ENCODE data around the gene HLCS.

HLCS gene

DNA sequence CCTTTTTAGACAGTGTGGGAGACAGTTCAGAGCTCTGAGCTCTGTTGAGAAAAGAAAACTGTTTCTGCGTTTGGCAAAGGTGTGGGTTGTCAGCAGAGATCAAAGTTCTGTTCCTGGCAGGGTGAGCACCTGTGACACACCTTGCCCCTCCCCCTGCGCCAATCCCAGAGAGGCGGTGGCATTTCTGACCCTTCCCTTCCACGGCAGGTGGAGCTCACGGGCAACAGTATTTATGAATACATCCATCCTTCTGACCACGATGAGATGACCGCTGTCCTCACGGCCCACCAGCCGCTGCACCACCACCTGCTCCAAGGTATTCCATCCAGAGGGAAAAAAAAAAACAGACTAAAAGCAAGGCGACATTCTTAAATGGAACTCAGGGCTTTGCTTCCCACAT, 246.9 kb downstream of the HLCS start:
- no peak for DNase-seq (ENCODE audit: low read depth)

DNA sequence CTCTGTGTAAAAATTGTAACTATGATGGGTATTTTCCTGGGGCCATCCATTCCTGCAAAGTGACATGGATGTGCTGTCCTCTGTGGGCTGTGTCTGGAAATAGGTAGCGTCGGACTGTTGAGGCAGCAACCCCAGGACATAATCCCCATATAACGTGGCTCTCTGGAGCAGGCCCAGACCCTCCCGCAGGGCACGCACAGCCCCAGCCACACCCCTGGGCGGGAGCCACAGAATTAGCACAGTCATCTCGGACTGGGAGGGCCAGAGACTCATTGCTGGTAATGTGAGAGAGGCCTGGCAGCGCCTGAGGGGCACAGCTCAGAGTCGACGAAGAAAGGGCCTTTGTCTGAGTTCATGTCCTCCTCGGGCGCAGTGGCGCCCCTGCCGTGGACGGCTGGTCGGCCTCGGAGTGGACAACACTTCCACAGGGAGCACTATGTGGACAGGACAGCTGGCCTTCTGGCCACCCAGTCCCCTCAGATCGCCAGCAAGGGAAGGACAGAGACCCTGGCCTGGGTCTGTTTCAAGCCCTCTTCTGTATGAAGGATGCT, 247.4 kb downstream of the HLCS start:
- no peak for DNase-seq (ENCODE audit: low read depth)

DNA sequence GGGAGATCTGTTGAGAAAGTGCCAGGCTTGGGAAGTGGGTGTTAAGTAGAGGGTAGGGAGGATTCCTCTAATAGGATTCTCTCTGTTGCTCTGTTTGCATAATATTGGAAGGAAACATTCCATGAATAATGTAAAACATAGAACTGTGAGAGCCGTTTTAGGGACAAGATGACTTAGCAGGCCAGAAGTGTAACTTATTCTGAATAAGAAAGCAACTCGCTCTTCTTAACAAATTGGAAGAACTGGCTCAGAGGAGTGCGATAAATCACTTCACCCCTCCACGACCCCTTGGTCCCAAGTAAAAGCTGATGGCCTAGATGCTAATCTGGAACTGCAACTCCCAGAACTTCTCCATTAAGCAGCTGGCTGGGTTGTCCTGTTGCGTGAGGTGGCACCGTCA, 248.5 kb downstream of the HLCS start:
- no peak for DNase-seq (ENCODE audit: low read depth)

DNA sequence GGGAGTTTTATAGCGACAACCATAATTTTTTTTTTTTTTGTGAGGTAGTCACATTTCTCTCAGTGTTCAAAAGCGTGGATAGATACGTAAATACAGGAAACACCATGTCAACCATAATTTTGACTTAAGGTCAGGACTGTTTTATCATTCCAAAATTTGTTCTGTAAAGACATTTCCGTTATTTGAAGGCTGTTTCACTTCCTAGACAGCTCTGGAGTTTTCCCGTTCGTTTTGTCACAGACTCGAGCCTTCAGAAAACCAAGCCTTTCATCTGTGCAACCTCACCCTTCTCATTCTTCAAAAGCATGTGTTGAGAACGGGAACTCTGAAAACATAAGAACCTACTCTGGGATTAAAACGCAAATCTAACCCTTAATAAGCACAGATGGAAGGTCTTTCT, 249.6 kb downstream of the HLCS start:
- no peak for DNase-seq (ENCODE audit: low read depth)

DNA sequence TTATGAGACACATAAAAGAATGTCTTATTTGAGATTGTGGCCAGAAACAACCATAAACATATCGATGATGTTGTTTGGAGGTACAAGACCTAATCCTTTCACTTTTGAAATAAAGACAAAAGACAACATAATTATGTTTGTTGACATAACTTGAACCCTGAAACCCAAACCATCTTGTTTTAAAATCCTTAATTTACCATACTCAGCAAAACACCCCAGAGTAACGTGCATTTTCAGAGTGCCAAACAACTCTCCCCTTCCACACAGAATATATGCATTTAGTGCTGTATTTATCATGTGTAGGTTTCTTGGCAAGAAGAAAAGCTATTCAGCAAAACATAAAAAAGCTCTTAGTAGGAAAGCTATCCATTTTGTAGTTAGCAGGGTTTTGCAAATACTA, 250.1 kb downstream of the HLCS start:
- no peak for DNase-seq (ENCODE audit: low read depth)

DNA sequence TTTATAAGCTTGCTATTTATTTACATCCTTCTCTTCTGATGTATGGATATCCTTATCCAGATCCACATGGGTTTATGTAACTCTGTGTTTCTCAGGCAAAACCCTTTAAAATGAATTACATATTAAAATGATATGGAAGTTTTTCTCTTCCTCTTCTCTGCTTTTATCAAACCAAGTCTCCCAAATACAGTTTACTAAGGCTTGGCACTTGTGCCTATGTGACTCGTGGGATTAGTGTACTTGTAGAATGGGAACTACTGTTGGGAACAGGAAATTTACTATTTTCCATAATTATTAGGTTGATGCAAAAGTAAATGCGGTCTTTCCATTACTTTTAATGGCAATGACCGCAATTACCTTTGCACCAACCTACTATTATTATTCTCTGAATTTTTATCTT, 252.7 kb downstream of the HLCS start:
- no peak for DNase-seq (ENCODE audit: low read depth)

DNA sequence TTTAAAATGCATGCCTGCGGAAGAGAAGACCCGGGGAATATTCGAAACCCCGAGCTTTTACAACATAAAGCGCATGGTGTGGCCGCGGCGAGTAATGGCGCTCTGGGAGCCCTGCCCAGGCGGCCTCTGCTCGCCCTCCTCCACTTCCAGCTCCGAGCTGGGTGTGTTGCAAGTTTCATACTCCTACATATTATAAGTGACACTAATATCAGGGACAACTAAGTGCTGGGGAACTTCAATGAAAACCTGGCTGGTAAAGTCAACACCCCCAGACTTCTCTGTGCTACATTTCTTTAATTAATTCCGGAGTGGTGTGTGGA, 255.8 kb downstream of the HLCS start:
- no peak for DNase-seq (ENCODE audit: low read depth)

DNA sequence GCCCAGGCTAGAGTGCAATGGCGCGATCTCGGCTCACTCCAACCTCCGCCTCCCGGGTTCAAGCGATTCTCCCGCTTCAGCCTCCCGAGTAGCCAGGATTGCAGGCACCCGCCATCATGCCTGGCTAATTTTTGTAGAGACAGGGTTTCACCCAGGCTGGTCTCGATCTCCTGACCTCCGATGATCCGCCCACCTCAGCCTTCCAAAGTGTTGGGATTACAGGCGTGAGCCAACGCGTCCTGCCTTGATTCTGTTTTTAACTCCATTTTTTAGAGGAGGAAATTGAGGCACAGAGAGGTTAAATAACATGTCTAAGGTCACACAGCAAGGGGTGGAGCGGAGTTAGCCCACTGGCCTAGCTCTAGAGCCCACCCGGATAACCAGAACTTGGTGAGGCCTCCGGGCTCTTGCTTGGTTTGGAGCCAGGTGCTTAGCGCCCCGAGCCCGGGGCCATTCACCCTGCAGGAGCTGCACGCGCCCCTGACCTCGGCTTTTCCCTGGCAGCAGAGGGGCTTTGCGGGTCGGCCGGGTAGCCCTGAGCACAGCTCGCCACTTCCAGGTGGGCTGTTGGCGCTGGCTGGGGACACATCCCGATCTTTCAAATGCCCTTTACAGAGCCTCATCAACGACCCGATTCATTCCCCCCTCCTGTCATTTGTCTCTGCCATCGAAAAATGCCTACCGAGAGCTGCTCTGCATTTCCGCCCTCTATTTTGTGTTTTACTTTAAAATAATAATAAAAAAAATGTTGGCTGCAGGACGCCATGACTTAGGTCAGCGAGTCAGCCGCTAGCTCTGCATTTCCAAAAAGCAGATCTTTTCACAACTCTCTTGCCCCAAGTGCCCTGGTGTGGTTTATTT, 256.4 kb downstream of the HLCS start:
- no peak for DNase-seq (ENCODE audit: low read depth)

DNA sequence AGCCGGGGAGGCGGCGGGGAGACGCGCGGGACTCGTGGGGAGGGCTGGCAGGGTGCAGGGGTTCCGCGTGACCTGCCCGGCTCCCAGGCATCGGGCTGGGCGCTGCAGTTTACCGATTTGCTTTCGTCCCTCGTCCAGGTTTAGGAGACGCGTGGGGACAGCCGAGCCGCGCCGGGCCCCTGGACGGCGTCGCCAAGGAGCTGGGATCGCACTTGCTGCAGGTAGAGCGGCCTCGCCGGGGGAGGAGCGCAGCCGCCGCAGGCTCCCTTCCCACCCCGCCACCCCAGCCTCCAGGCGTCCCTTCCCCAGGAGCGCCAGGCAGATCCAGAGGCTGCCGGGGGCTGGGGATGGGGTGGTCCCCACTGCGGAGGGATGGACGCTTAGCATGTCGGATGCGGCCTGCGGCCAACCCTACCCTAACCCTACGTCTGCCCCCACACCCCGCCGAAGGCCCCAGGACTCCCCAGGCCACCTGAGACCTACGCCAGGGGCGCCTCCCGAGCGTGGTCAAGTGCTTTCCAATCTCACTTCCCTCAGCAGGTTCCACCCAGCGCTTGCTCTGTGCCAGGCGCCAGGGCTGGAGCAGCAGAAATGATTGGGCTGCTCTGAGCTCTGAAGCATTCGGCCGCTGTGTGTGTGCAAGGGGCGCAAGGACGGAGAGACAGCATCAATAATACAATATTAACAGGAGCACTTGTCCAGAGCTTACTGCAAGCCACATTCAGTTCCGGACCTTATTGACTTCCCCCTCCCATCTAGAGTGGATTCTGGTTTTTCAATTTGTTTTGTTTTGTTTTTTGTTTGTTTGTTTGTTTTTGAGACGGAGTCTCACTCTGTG, 257.2 kb downstream of the HLCS start:
- no peak for DNase-seq (ENCODE audit: low read depth)

DNA sequence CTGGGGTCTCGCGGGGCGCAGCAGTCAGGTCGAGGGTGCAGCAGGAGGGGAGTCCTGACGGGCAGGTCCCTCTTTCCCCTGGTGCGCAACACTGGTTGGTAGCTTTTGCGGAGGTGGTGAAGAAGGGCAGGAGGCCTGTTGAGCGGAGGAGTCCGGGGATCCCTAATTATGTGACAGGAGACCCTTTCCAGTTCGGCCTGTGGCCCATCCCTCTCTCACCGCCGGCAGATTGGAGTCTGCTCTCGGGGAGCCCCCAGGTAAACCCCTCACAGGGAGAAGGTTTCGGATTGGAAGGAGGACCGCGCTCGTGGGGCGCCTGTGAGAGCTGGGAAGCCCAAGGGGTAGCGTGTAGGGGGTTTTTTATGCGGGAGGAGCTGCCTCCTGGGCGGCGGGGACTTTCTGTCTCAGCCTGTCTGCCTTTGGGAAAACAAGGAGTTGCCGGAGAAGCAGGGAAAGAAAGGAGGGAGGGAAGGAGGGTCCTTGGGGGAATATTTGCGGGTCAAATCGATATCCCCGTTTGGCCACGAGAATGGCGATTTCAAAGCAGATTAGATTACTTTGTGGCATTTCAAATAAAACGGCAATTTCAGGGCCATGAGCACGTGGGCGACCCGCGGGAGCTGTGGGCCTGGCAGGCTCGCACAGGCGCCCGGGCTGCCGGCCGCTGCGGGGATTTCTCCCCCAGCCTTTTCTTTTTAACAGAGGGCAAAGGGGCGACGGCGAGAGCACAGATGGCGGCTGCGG, 258.0 kb downstream of the HLCS start:
- no peak for DNase-seq (ENCODE audit: low read depth)

DNA sequence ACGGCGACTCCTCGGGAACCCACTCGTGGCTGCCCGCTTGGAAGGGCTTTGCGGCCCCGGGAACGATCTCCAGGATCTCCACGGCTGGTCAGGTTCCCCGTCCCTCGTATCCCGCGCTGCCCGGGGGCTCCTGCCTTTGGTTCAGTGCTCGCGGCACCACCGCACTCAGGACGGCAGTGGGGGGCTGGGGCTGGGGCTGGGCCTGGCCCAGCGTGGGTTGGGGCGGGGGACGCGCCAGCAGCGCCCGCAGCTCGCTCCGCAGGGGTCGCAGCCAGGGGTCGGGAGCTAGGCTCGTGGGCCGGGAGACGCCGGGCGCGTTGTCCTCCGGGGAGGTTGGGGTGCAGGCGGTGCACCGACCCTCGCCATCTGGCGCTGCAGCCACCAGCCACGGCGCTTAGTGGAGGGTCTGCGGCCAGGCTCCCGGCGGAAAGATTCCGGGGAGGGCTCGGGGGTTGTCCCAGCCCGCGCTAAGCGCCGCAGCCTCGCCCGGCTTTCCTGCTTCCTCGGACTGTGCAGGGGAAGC, 258.6 kb downstream of the HLCS start:
- DNase-seq (ENCODE audit: low read depth) = no peak

DNA sequence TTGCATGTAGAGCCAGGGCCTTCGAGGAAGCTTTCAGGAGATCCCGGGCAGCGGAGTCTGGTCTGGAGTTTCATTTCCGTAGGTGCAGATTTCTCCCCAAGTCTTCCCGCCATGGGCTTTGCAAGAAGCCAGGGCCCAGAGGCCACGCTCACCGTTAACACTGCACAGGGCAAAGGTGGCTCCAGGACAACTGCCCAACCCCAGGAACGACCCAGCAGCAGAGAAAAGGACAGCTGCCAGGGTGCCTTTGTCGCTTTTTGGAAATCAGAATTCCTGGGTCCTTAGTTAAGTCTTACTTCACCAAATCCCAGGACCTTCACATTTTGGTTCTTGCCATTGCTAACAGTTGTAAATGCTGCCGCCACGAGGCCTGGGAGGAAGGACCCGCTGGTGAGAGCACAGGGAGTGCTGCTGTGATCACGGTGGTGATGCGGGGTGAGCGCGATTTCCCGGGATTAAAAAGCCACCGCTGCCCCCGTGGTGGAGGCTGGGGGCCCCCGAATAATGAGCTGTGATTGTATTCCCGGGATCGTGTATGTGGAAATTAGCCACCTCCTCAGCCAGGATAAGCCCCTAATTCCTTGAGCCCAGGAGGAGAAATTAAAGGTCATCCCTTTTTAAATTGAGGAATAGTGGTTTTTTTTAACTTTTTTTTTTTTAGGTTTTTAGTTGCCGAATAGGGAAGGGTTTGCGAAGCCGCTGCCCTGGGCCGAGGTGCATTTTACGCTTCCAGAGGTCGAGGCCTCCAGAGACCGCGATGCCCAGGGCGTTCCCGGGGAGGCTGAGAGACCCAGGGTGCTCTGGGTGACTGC, 259.3 kb downstream of the HLCS start:
- DNase-seq (ENCODE audit: low read depth) = no peak

DNA sequence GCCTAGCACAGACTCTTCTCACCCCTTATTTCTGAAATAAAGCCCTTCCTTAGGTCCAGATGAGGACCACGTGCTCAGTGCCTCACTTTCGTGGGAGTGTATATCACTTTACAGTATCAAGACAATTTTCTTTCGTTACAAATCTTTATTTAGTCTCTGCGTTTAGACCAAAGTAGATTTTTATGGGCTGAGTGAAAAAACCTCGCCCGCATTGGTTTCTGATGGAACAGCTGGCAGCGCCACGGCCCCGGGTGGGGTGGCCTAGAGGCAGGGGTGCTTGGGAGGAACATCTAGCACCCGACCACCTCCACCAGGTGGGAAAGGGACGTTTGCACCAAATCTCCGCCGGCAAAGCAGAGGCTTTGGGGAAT, 260.0 kb downstream of the HLCS start:
- DNase-seq (ENCODE audit: low read depth) = no peak

DNA sequence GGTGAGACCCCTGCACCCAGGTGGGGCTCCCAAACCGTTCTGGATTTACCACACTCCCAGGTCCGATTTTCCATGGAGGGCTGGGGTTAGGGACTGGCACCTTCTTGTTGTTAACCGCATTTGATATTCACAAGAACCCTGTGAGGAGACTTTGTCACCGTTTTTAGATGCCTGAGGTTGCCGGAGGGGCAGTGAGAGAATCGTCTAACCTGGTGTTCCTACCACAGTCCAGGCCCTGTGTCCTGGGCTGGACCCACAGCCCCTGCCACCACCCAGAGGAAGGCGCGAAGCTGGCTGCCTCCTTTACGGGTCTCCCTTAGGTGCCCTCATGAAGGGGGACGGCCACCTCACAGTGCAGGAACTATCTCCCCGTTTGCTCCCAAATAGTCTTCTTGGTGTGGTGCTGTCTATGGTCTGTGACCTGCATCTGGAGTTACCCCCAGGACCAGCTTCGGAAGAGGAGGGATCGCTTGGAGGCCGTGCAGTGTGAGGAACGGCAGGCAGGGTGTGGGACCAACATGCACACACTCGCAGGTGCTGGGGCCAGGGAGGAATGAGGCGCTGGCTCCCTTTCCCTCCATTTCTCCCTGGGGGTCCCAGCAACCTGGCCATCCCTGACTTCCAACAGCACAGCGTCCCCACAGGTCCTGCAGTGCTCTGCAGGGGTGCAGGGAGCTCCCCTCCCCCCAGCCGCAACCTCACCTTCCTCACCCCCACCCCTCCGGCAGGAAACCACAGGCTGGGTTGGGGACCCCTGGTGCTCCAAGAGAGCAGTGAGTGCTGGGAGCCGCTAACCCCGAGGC, 260.6 kb downstream of the HLCS start:
- no peak for DNase-seq (ENCODE audit: low read depth)

DNA sequence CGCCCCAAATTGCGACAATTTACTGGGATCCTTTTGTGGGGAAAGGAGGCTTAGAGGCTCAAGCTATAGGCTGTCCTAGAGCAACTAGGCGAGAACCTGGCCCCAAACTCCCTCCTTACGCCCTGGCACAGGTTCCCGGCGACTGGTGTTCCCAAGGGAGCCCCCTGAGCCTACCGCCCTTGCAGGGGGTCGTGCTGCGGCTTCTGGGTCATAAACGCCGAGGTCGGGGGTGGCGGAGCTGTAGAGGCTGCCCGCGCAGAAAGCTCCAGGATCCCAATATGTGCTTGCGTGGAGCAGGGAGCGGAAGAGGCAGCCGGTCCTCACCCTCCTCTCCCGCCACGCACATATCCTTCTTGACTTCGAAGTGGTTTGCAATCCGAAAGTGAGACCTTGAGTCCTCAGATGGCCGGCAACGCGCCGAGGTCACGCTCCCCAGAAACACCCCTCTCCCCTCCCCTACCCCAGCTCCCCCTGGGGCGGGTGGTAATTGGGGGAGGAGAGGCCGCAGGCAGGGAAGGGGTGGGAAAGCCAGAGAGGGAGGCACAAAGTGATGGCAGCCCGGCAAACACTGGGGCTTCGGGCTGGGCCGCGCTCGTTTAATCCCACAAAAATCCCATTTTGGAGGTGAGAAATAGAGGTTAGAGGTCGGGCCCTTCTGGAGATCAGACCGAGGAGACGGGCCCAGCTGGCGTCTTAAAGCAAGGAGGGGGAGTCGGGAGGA, 261.4 kb downstream of the HLCS start:
- DNase-seq (ENCODE audit: low read depth) = no peak

DNA sequence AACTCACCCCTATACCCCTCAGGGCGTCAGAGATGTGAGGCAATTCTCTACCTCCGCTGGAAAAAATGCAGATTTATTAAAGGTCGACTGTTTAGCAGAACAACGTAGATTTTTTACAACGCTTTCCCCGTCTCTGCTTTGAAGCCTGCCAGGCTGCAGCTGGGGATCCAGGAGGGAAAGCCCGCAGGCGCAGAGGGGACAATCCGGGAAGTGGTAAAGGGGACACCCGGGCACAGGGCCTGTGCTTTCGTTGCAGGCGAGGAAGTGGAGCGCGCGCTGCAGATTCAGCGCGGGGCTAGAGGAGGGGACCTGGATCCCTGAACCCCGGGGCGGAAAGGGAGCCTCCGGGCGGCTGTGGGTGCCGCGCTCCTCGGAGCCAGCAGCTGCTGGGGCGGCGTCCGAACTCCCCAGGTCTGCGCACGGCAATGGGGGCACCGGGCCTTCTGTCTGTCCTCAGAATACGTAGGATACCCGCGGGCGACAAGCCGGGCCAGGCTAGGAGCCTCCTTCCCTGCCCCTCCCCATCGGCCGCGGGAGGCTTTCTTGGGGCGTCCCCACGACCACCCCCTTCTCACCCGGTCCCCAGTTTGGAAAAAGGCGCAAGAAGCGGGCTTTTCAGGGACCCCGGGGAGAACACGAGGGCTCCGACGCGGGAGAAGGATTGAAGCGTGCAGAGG, 262.1 kb downstream of the HLCS start:
- no peak for DNase-seq (ENCODE audit: low read depth)

DNA sequence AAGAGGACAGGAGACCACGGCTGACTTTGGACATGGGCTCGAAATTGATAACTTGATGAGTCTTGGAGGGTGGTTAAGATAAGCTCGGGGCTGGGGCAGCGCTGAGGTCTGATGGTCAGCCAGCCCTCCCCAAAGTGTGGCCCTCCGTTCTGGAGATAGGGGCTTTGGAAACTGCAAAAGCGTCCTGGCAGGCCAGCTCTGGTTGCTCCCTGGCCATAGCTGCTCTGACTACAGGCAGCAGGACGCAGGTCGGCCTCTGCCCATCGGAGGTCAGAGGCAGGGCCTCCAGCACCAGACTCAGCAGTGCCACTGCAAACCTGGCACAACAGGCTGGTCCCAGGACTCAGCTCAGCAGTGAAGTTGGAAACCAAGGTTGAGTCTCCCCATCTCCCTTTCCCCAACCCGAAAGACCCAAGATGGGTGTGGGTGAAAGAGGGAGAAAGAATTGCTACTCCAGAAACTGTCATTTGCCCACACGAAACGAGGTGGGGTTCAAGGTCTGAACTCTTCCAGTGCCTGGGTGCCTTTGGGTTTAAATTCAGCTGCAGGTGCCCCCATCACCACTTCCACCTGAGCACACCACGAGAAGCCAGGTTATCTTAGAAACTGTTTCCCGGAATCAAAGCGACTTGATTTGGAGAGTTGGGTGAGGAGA, 262.7 kb downstream of the HLCS start:
- DNase-seq (ENCODE audit: low read depth) = no peak

DNA sequence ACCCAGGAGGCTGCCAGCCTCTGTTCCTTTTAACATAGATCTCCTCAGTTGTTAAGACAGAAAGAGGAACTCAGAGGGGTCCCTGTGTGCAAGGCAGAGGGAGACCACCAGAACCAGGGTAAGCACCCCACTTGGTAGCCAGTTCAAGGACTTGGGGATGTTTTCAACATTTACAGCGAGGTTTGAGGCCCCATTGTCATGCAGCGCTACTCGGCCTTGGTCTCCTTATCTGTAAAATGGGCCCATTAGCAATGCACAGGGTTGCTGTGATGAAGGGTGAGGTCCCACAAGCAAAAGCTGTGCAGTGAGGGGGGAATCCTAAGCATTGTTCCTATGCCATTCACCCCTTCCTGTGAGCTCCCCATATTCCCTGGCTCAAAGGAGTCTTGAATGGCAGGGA, 263.3 kb downstream of the HLCS start:
- DNase-seq (ENCODE audit: low read depth) = no peak

DNA sequence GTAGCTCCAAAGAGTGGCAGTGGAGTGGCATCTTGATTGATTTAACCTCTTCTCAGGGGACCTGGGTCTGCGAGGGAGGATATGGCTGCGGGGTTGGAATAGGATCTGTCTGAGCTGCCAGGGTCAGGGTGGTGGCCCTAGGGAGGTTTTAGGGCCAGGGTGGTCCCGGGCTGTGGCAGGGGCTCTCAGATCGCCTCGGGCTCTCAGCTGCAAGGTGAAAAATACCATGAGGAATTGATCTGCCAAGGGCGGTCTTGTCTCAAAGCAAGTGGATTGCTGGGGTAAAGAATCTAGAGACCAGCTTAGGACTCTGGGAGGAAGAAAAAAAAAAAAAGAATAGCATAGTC, 263.9 kb downstream of the HLCS start:
- no peak for DNase-seq (ENCODE audit: low read depth)
